Measurements from ENCODE around the gene CAND2. TPM values are rescaled to one million over a fixed set of nuclear protein-coding genes. Genes with fewer than 3 reads are reported as not detected.

Gene CAND2
- total RNA-seq = 1.3 and 1.4 TPM in 2 replicates

GRCh38 chr3:12796171-12797123 lies at the start of gene CAND2:
CAND2 (plus strand) TSS chr3:12796680; CDS start chr3:12796721, 41 bp downstream.

GRCh38 chr3:12759097-12759679 lies 37.3 kb upstream of the CAND2 start, which contains the start of gene TMEM40:
TMEM40 (minus strand) TSS chr3:12759259; CDS start chr3:12749832, 9,427 bp downstream.

GRCh38 chr3:12841149-12841969 lies 44.9 kb downstream of the CAND2 start, which contains the start of gene RPL32:
RPL32 (minus strand) TSS chr3:12841565; CDS start chr3:12840237, 1,328 bp downstream.

Other genes with a start within 250 kb of the CAND2 start
- 27.0 and 31.9 TPM in 2 replicates for gene MKRN2, start 239.6 kb upstream of the CAND2 start, total RNA-seq
- gene RAF1, start 132.6 kb upstream of the CAND2 start, total RNA-seq = 51.6 and 62.2 TPM in 2 replicates
- 61.0 and 61.1 TPM in 2 replicates for gene TMEM40, start 37.4 kb upstream of the CAND2 start, total RNA-seq
- 1,493 and 1,676 TPM in 2 replicates for gene RPL32, start 44.9 kb downstream of the CAND2 start, total RNA-seq

Data from airway epithelial cell (primary cell).